Hematopoietic multipotent progenitor cell treated with erythropoietin and hydrocortisone succinate and interleukin-3 and kit ligand, for 15 days (in vitro differentiated cells): ENCODE measurements around the gene SMIM10.
"Not testable (repeated sequence)": the region's sequence is repeated elsewhere in the genome, so short reads cannot be mapped to it uniquely, and the experiment has no call there.

ENCODE experiments used
- DNase-seq: peaks from one replicate; pipeline ENCODE4 v3.0.0-alpha.2; 2015; ENCODE audit warnings: low spot score

Gene SMIM10

DNA sequence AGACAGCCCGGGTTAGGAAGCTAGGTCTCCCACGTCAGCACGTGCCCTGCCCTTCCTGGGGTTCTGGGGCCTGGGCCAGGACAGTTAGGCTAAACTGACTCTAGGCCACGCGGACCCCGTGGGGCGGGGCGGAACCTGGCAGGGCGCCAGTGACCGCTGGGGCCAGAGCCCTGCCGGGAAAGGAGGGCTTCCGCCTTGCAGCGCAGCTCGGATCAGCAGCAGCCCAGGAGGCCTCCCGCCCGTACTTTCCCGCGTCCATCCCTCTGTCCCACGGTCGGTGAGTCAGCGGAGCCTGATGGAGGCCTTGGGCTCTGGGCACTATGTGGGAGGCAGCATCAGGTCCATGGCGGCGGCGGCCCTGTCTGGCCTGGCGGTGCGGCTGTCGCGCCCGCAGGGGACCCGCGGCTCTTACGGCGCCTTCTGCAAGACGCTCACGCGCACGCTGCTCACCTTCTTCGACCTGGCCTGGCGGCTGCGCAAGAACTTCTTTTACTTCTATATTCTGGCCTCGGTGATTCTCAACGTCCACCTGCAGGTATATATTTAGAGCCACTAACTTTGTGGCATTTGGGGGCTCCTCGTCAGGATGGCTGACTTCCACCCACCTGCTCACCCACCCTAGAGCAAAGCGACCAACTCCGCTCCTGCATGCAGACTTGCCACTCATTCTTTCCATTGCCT is at the start of gene SMIM10:
TSS of gene SMIM10 (plus strand) at position 191 of the 681 bp plus-strand sequence. CDS start at position 296, 105 bp downstream.
- DNase-seq, result peak; percentile 30

- DNase-seq, result not testable (repeated sequence)
Measured at GRCh38 chrX:134946364-134946763, 44.4 kb upstream of the SMIM10 start.

DNA sequence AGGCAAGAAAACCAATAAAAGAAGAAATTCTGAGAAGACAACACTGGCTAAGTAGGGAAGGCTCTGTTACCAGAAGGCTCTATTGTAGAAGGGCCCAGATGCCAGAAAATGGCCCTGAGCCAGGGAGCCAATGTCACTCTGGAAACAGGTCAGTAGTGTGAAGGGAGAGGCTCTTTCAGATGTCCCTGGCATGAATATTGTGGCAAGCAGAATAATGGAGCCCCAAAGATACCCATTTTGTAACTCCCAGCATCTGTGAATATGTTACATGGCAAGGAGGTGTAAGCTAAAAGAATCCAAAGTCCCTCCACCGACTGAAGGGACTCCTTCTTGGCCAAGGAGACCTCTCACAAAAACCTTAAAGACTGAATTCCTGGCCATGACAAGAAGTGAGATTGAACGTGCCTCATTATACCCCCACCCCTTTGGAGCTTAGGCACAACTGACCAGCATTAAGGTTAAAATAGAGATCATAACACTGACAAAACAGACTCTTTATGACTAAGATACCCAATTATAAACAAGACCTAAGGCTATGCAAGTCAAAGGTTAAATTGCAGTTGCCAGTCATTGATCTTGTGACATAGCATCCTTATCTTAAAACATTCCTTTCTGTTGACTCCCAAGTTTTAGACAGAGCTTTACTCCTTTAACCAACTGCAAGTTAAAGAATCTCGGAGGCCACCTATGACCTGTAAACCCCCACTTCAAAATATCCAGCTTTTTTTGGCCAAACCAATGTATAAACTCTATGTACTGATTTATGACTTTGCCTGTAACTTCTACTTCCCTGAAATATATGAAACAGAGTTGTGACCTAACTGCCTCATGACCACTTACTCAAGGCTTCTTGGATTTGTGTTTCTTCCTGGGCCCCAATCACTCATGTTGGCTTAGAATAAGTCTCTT is 42.2 kb upstream of the SMIM10 start:
- DNase-seq, result no peak

DNA sequence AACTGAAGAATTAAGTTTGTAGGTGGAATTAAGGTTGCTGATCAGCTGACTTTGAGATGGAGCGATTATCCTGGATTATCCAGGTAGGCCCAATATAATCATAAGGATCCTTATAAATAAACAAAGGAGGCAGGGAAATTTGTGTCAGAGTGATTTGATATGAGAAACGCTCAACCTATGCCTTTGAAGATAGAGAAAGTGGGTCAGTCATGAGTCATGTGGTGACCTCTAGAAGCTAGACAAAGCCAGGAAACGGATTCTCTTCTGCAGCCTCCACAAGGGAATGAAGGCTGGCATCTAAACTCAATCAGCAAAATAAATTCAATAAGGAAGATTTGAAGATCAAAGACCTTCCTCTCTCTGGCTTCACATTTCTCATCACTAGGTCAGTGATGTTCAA is 41.5 kb upstream of the SMIM10 start:
- no peak for DNase-seq

DNA sequence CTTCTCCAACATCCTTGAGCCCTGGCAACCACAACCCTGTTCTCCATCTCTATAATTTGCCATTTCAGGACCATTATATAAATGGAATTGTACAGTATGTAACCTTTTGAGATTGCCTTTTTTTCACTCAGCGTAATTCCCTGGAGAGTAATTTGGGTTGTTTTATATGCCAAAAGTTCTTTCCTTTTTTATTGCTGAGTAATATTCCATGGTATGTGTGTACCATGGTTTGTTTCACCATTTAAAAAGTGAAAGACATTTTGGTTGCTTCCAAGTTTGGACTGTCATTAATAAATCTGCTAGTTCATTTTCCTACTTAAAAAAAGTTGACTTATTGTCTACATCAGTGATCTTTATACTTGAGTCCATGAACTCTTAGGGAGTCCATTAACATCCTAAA is 33.0 kb upstream of the SMIM10 start:
- DNase-seq, result no peak

DNA sequence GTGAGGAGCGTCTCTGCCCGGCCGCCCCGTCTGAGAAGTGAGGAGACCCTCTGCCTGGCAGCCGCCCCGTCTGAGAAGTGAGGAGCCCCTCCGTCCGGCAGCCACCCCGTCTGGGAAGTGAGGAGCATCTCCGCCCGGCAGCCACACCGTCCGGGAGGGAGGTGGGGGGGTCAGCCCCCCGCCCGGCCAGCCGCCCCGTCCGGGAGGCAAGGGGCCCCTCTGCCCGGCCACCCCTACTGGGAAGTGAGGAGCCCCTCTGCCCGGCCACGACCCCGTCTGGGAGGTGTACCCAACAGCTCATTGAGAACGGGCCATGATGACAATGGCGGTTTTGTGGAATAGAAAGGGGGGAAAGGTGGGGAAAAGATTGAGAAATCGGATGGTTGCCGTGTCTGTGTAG is 30.4 kb upstream of the SMIM10 start:
- not testable (repeated sequence) for DNase-seq

DNA sequence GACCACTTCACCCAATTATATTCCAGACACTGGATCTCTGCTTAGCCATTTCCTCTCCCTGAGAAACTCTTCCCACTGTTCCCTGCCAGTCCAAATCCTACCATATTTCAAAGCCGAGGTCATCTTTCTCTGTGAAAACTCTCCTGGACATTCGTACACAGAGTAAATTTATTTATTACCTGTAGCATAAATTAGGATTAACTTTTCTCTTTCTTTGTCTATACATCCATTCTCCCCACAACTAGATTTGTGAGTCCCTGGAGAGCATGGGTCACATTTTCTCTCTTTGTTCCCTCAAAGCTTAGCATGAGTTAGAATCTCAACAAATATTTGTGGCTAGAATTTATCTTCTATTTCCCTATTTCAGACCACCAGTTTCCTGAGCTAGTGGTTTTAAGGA is 27.8 kb upstream of the SMIM10 start:
- no peak for DNase-seq

- no peak for DNase-seq
Measured at GRCh38 chrX:134969726-134970125, 21.1 kb upstream of the SMIM10 start.

GRCh38 chrX:134971926-134972325 is 18.9 kb upstream of the SMIM10 start:
- DNase-seq, result no peak

- no peak for DNase-seq
Measured at GRCh38 chrX:134975516-134975915, 15.3 kb upstream of the SMIM10 start.

DNA sequence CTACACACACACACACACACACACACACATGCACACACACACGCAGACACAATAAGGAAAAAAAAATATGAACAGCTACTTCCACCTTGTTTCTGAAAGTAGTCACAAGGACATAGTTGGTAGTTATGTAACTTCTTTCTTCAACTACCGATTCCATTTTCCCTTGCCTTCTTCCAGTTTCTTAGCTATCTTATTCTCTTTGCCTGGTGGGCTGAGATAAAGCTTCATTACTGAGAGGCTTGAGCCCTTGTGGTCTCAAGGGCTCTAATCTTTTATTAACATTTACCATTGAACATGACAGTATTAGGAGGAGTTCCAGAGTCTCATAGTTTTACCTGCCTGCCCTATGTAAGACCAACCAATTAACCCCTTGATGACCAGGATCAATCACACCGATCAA is 8.9 kb upstream of the SMIM10 start:
- peak; percentile 37 for DNase-seq

- DNase-seq, result no peak
Measured at GRCh38 chrX:134982748-134983147, 8.0 kb upstream of the SMIM10 start.

DNA sequence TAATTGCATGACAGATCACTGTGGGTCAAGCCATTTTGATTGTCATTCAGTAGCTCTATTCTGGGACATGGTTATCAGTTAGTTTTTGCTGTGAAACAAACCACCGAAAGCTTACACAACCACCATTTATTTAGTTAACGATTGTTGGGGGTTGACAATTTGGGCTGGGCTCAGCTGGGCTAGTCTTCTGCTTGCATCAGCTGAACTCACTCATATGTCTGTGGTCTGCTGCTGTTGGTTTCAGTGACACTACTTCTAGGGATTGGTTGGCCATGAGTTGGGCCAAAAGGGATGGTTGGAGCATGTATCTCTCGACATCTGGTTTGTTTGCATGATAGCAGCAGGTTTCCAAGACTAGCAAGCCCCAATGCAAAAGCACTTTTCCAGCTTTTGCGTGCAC is 5.3 kb upstream of the SMIM10 start:
- DNase-seq, result no peak

DNA sequence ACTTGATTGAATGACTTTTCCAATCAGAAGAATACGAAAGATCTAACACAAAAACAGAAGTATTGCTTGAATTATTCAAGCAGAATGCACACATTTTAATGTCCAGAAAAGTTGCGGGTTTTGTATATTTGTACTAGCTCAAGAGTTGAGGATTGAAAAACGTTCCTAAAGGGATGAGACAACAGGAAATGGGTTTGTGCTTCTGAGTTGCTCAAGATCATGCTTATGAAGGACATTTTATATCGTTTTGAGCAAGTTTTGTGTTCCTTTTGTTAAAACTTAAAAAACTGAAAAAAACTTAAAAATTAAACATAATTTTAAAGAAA is 353 bp upstream of the SMIM10 start:
- no peak for DNase-seq

GRCh38 chrX:134997646-134998045 is 6.9 kb downstream of the SMIM10 start:
- DNase-seq, result no peak

- DNase-seq, result no peak
Measured at GRCh38 chrX:134998246-134998645, 7.5 kb downstream of the SMIM10 start.

- DNase-seq, result peak; percentile 55
Measured at GRCh38 chrX:134999469-134999868, 8.7 kb downstream of the SMIM10 start.

DNA sequence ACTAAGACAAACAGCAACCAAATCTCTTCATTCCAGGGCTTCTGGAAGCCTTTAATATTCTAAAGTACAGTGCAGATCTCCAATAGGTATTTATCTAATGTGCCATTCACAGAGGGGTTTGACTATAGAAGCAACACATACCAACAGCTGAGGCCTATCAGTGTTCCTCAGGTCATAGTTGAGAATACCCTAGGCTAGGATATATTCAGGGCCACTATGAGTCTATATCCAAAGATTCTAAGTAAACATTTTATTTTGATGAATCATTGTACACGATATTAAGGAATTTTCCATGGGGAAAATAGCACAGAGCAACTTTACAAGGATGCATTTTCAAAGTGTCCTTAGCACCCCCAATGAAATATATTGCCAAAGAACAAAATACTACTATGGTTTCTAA is 9.7 kb downstream of the SMIM10 start:
- no peak for DNase-seq

- peak; percentile 87 for DNase-seq
Measured at GRCh38 chrX:135003876-135004623, 13.3 kb downstream of the SMIM10 start.

DNA sequence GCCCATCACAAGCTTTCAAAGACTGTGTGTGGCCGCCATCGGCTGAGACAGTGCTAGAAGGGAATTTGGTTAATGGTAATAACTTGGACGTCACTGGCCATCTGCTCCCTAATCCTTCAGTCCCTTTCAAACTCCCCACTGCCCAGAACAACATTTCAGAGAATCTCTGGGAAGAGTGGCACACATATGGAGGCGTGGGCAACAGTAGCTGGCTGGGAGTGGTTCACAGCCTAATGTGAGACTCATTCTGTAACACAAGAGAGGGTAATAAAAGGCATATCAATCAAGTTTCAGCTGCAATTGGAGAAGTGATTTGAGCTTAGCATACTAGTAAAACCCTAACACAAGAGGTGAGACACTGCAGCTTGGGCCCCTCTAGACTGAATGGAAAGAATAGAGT is 15.4 kb downstream of the SMIM10 start:
- no peak for DNase-seq

GRCh38 chrX:135009057-135009610 is 18.3 kb downstream of the SMIM10 start:
- DNase-seq, result no peak

DNA sequence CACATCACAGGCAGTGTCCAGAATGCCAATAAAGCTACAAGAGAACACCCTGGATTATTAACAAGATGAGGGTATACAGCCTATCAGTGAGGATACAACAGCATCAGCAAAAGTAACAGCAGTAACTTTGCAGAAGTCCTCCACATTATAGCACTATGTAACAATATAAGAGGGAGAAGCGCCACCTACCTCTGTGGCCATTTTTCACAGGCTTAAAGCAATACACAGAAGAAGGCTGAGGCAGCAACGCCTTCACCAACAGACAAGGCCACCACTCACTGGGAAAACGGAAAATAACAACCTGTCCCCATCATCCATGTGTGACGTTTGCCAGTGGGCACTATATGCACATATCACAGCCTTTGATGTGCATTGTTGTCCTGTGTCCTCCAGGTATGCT is 19.0 kb downstream of the SMIM10 start:
- no peak for DNase-seq

- DNase-seq, result no peak
Measured at GRCh38 chrX:135010921-135011320, 20.1 kb downstream of the SMIM10 start.
